H1 (cell line): ENCODE measurements around the gene PLXNA4. TPM values are rescaled to one million over a fixed set of nuclear protein-coding genes. Genes with fewer than 3 reads are reported as not detected.

Experiments
- CTCF ChIA-PET: fragments of 300-600 bp; sonication (Branson Sonifier 250); formaldehyde crosslinking; loops from one replicate; lab custom pipeline; 2021; ENCODE audit not compliant: partially characterized antibody; lab: Charles Lee
- POLR2A ChIA-PET: fragments of 300-600 bp; sonication (Branson Sonifier 250); formaldehyde crosslinking; loops from one replicate; lab custom pipeline; 2021; ENCODE audit warnings: inconsistent platforms; ENCODE audit not compliant: partially characterized antibody; lab: Charles Lee
- DNase-seq, 2 experiments: peaks; one replicate each; pipeline versions ENCODE4 v3.0.0 to v3.0.0-alpha.2; 2010 to 2022; ENCODE audit warnings: low spot score in 2 of 2, low read depth in 1 of 2, mixed read lengths in 1 of 2
- FAIRE-seq: peaks from 2 replicates; lab custom pipeline; 2011; peaks lifted over from hg19 to GRCh38; lab: Jason Lieb, UNC
- H2AFZ ChIP-seq: 2 replicates; pipeline ENCODE4 v1.8.1; 2012; ENCODE audit warnings: low read length, inconsistent platforms
- H2AK5ac ChIP-seq: 2 replicates; pipeline ENCODE4 v1.6.1; 2013; ENCODE audit warnings: low read depth, low read length
- H2BK120ac ChIP-seq: replicated peaks from 2 replicates; pipeline ENCODE3; 2013; ENCODE audit warnings: low read depth, low read length, inconsistent platforms
- H2BK12ac ChIP-seq: 2 replicates; pipeline ENCODE4 v1.6.1; 2013; ENCODE audit warnings: low read depth, low read length
- H2BK15ac ChIP-seq: 2 replicates; pipeline ENCODE4 v1.6.1; 2013; ENCODE audit warnings: low read length
- H2BK20ac ChIP-seq: 2 replicates; pipeline ENCODE4 v1.6.1; 2013; ENCODE audit warnings: low read length
- H2BK5ac ChIP-seq: 2 replicates; pipeline ENCODE4 v1.6.1; 2013; ENCODE audit warnings: low read depth, low read length
- H3K14ac ChIP-seq: 2 replicates; pipeline ENCODE4 v1.6.1; 2013; ENCODE audit warnings: inconsistent platforms; ENCODE audit not compliant: insufficient read length
- H3K18ac ChIP-seq: 2 replicates; pipeline ENCODE4 v1.6.1; 2013; ENCODE audit warnings: low read length; ENCODE audit errors: extremely low read depth
- H3K23ac ChIP-seq: 2 replicates; pipeline ENCODE4 v1.6.1; 2013; ENCODE audit warnings: inconsistent platforms; ENCODE audit not compliant: insufficient read length
- H3K23me2 ChIP-seq: 2 replicates; pipeline ENCODE4 v1.6.1; 2013; ENCODE audit warnings: low read depth, low read length
- H3K27ac ChIP-seq: 2 replicates; pipeline ENCODE4 v1.6.1; 2011; ENCODE audit warnings: low read depth, low read length, inconsistent platforms
- H3K27me3 ChIP-seq, 4 experiments: replicated peaks in 1 of 4; 1 replicate in 1 of 4; 2 replicates in 3 of 4; pipeline versions ENCODE4 v1.6.1 to v1.8.1; 2011 to 2013; ENCODE audit warnings: low read length in 3 of 4, mild to moderate bottlenecking in 3 of 4, inconsistent platforms in 2 of 4, mixed read lengths in 2 of 4, moderate library complexity in 1 of 4; ENCODE audit not compliant: control insufficient read depth in 3 of 4, insufficient read depth in 3 of 4; ENCODE audit errors: extremely low read depth in 1 of 4
- H3K36me3 ChIP-seq, 4 experiments: 2 replicates each; pipeline versions ENCODE4 v1.6.1 to v1.8.1; 2011 to 2013; ENCODE audit warnings: mild to moderate bottlenecking in 4 of 4, low read length in 3 of 4, moderate library complexity in 2 of 4, control low read depth in 1 of 4, inconsistent platforms in 1 of 4; ENCODE audit not compliant: insufficient read depth in 4 of 4, control insufficient read depth in 2 of 4
- H3K4ac ChIP-seq: replicated peaks from 2 replicates; pipeline ENCODE3; 2013; ENCODE audit warnings: low read length, low read depth, mixed read lengths, inconsistent platforms; ENCODE audit not compliant: insufficient read length
- H3K4me1 ChIP-seq, 4 experiments: replicated peaks in 1 of 4; 1 replicate in 1 of 4; 2 replicates in 3 of 4; pipeline versions ENCODE4 v1.6.1 to v1.8.1; 2011 to 2013; ENCODE audit warnings: low read length in 3 of 4, inconsistent platforms in 2 of 4, mixed read lengths in 1 of 4; ENCODE audit not compliant: insufficient read depth in 4 of 4, control insufficient read depth in 3 of 4
- H3K4me2 ChIP-seq, 2 experiments: 2 replicates each; pipeline versions ENCODE4 v1.6.1 to v1.8.1; 2011 to 2013; ENCODE audit warnings: low read depth in 2 of 2, low read length in 2 of 2, control low read depth in 1 of 2, inconsistent platforms in 1 of 2, mild to moderate bottlenecking in 1 of 2; ENCODE audit not compliant: insufficient read depth in 1 of 2
- H3K4me3 ChIP-seq, 4 experiments: fragments of 200-600, 300-600 bp in 1 of 4; sonication (generic), shearing (Covaris generic), sonication (Bioruptor Twin) in 1 of 4; 2 replicates each; pipeline versions ENCODE4 v1.5.1 to v1.8.1; 2011 to 2016; ENCODE audit warnings: low read length in 4 of 4, low read depth in 3 of 4, control low read depth in 2 of 4, inconsistent platforms in 2 of 4, mild to moderate bottlenecking in 2 of 4, mixed read lengths in 1 of 4, moderate library complexity in 1 of 4; ENCODE audit not compliant: insufficient read depth in 2 of 4; ENCODE audit errors: extremely low read depth in 1 of 4
- H3K56ac ChIP-seq: replicated peaks from 2 replicates; pipeline ENCODE3; 2013; ENCODE audit warnings: low read depth, mild to moderate bottlenecking, mixed read lengths, low read length, inconsistent platforms; ENCODE audit not compliant: insufficient read length
- H3K79me1 ChIP-seq: 2 replicates; pipeline ENCODE4 v1.6.1; 2013; ENCODE audit warnings: low read depth, low read length, control low read depth
- H3K79me2 ChIP-seq, 2 experiments: 2 replicates each; pipeline versions ENCODE4 v1.6.1 to v1.8.1; 2012 to 2013; ENCODE audit warnings: low read length in 2 of 2, mild to moderate bottlenecking in 2 of 2, inconsistent platforms in 1 of 2; ENCODE audit not compliant: insufficient read depth in 2 of 2, control insufficient read depth in 1 of 2
- H3K9ac ChIP-seq, 4 experiments: replicated peaks in 1 of 4; 1 replicate in 1 of 4; 2 replicates in 3 of 4; pipeline versions ENCODE4 v1.6.1 to v1.8.1; 2011 to 2013; ENCODE audit warnings: low read depth in 3 of 4, low read length in 3 of 4, control low read depth in 2 of 4, mild to moderate bottlenecking in 2 of 4, moderate library complexity in 2 of 4, inconsistent platforms in 1 of 4; ENCODE audit errors: extremely low read depth in 1 of 4
- H3K9me3 ChIP-seq, 2 experiments: 2 replicates each; pipeline versions ENCODE4 v1.6.1 to v1.8.1; 2012 to 2013; ENCODE audit warnings: mild to moderate bottlenecking in 2 of 2, moderate library complexity in 2 of 2, control low read depth in 1 of 2, inconsistent platforms in 1 of 2, low read depth in 1 of 2, low read length in 1 of 2, mixed read lengths in 1 of 2; ENCODE audit not compliant: insufficient read depth in 2 of 2
- H4K20me1 ChIP-seq, 2 experiments: replicated peaks in 1 of 2; 2 replicates each; pipeline versions ENCODE3 to v1.8.1; 2011 to 2013; ENCODE audit warnings: inconsistent platforms in 2 of 2, low read length in 2 of 2, mild to moderate bottlenecking in 1 of 2; ENCODE audit not compliant: insufficient read depth in 2 of 2, control insufficient read depth in 1 of 2
- H4K5ac ChIP-seq: 2 replicates; pipeline ENCODE4 v1.6.1; 2013; ENCODE audit warnings: low read length, low read depth, mixed read lengths, inconsistent platforms; ENCODE audit not compliant: insufficient read length
- H4K8ac ChIP-seq: 2 replicates; pipeline ENCODE4 v1.8.0; 2013; ENCODE audit warnings: mild to moderate bottlenecking, moderate library complexity, low read length, inconsistent platforms; ENCODE audit not compliant: insufficient read depth; ENCODE audit errors: extremely low read depth
- H4K91ac ChIP-seq: replicated peaks from 2 replicates; pipeline ENCODE3; 2013; ENCODE audit warnings: low read length, mixed read lengths, inconsistent platforms; ENCODE audit not compliant: insufficient read length
- CHD1 ChIP-seq: IDR thresholded peaks from 2 replicates; pipeline ENCODE4 v1.6.1; 2012; ENCODE audit warnings: low read depth, low read length, improper control_type of control experiment
- CREB1 ChIP-seq: IDR thresholded peaks from 2 replicates; pipeline ENCODE4 v1.6.1; 2012; ENCODE audit warnings: inconsistent platforms
- EZH2 ChIP-seq: fragments of 200-600 bp; sonication (generic); IDR thresholded peaks from 2 replicates; pipeline ENCODE4 v1.7.1; 2012; ENCODE audit warnings: low read depth, mild to moderate bottlenecking, moderate library complexity, low read length, inconsistent platforms; ENCODE audit not compliant: severe bottlenecking
- KDM1A ChIP-seq: fragments of 200-600, 300-600 bp; sonication (generic); IDR thresholded peaks from 2 replicates; pipeline ENCODE4 v1.7.1; 2016; ENCODE audit warnings: mild to moderate bottlenecking, low read length, borderline replicate concordance
- MAFK ChIP-seq: IDR thresholded peaks from 2 replicates; pipeline ENCODE4 v1.6.1; 2012; ENCODE audit warnings: low read depth, mild to moderate bottlenecking, improper control_type of control experiment, low read length
- NANOG ChIP-seq: IDR thresholded peaks from 2 replicates; pipeline ENCODE4 v1.6.1; 2011; ENCODE audit warnings: low read length, low read depth, mild to moderate bottlenecking, inconsistent platforms; ENCODE audit not compliant: insufficient read depth, poor library complexity, severe bottlenecking
- NRF1 ChIP-seq: IDR thresholded peaks from 2 replicates; pipeline ENCODE4 v1.6.1; 2011; ENCODE audit warnings: mild to moderate bottlenecking, low read depth, low read length, improper control_type of control experiment
- POLR2A ChIP-seq, 2 experiments: IDR thresholded peaks; 1 replicate in 1 of 2; 2 replicates in 1 of 2; pipeline ENCODE4 v1.6.1; 2011; ENCODE audit warnings: low read depth in 2 of 2, low read length in 2 of 2, mild to moderate bottlenecking in 2 of 2; ENCODE audit errors: control extremely low read depth in 1 of 2
- POLR2AphosphoS5 ChIP-seq: IDR thresholded peaks from 2 replicates; pipeline ENCODE4 v1.6.1; 2011; ENCODE audit warnings: low read depth, low read length
- RAD21 ChIP-seq, 2 experiments: IDR thresholded peaks in 1 of 2; conservative IDR thresholded peaks in 1 of 2; 2 replicates each; pipeline ENCODE4 v1.6.1; 2011; ENCODE audit warnings: low read depth in 2 of 2, low read length in 2 of 2, improper control_type of control experiment in 1 of 2, inconsistent platforms in 1 of 2, mild to moderate bottlenecking in 1 of 2, moderate library complexity in 1 of 2
- SP1 ChIP-seq: IDR thresholded peaks from 2 replicates; pipeline ENCODE4 v1.6.1; 2011; ENCODE audit warnings: low read depth, low read length
- SRF ChIP-seq: IDR thresholded peaks from 2 replicates; pipeline ENCODE4 v1.6.1; 2011; ENCODE audit warnings: mild to moderate bottlenecking, low read depth, low read length, moderate library complexity
- TCF12 ChIP-seq: IDR thresholded peaks from 2 replicates; pipeline ENCODE4 v1.6.1; 2011; ENCODE audit warnings: low read depth, mild to moderate bottlenecking, low read length
- WGBS, 2 experiments: shearing (Covaris generic) in 1 of 2; methylation state at CpG; one replicate each; pipeline versions ENCODE4 v1.1.6 to v1.1.7; 2013 to 2015; ENCODE audit warnings: low lambda C conversion rate in 2 of 2, mixed read lengths in 2 of 2, inconsistent platforms in 1 of 2, low coverage in 1 of 2, missing lambda C conversion rate in 1 of 2; ENCODE audit not compliant: insufficient replicate concordance in 2 of 2, insufficient coverage in 1 of 2, insufficient read length in 1 of 2; ENCODE audit errors: extremely low coverage in 1 of 2, missing lambda C conversion rate in 1 of 2; 5-methylcytosine and 5-hydroxymethylcytosine counted together
- polyA plus RNA-seq, 7 experiments: library from polyadenylated mRNA; depleted of rRNA in 3 of 7; stranded (reverse) in 5 of 7; unstranded in 2 of 7; fragments of >200 nt in 5 of 7; fragments of 200-250 nt in 2 of 7; gene quantifications; 1 replicate in 5 of 7; 2 replicates in 1 of 7; 4 replicates in 1 of 7; pipeline versions ENCODE4 v1.2.1 to v1.2.3, GENCODE V29; 2011 to 2013; ENCODE audit warnings: missing spikeins in 2 of 7, mixed read lengths in 2 of 7
- total RNA-seq: library from RNA; stranded (reverse); fragmentation: NEBNext Ultra II Directional; extraction: Animal tissue kit (Norgen Biotek cat#: 25700); gene quantifications from 2 replicates; pipeline ENCODE4 v1.2.1, GENCODE V29; 2021
- TF ChIP-seq, protein P1 (sequence below): IDR thresholded peaks from 2 replicates; pipeline ENCODE4 v1.6.1; 2011; ENCODE audit warnings: low read length, improper control_type of control experiment

PLXNA4 gene
- total and polyA plus RNA-seq, 2 of the 8 experiments (the other 6 are each of a cell fraction or from before 2014, with no cell fraction given): 0.76 to 0.79 TPM

DNA sequence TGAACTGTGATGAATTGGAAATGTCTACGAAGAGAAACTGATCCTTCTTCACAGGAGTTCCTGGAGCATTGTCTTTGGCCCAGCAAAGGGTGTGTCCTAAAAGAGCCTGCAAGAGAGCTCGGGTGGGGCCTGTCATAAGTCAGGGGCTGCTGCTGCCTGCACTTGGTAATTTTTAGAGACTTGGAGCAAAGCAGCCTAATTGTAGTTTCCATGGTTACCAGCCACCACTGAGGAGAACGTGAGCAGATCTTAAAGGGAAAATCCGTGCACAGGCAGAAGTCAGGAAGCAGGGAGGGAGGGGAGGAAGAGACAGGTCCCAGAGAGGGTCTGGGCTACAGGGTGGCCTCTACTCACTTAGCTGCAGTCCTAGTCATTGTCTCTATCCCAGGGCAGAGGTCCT lies 463.6 kb downstream of the PLXNA4 start:
- no peak for FAIRE-seq
- TF ChIP-seq MAFK (no peak), SP1 (no peak), RAD21 (IDR thresholded peaks at IDR 0.05 in 1 of 2, conservative IDR thresholded peaks at IDR 0.05 in 1 of 2; ENCODE audit: low read depth in 2 of 2, low read length in 2 of 2) (no peak), TCF12 (no peak), POLR2A (IDR thresholded peaks at IDR 0.05; ENCODE audit: control extremely low read depth in 1 of 2, low read depth in 2 of 2, low read length in 2 of 2) (no peak), NRF1 (no peak), NANOG (no peak), SRF (no peak), KDM1A (no peak), CREB1 (no peak), EZH2 (no peak), CHD1 (no peak), POLR2AphosphoS5 (no peak)
- TF ChIP-seq, protein P1, sequence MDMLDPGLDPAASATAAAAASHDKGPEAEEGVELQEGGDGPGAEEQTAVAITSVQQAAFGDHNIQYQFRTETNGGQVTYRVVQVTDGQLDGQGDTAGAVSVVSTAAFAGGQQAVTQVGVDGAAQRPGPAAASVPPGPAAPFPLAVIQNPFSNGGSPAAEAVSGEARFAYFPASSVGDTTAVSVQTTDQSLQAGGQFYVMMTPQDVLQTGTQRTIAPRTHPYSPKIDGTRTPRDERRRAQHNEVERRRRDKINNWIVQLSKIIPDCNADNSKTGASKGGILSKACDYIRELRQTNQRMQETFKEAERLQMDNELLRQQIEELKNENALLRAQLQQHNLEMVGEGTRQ: no peak

More for the DNA sequence above, 463.6 kb downstream of the PLXNA4 start:
- Histone ChIP-seq H3K18ac (no peak overlapping the region), H2BK12ac (no peak overlapping the region), H3K9ac (no peak overlapping the region), H2BK5ac (no peak overlapping the region), H3K79me2 (no peaks in the 10 kb centered on the region), H4K8ac (no peak overlapping the region), H3K27me3 (no peaks in the 10 kb centered on the region), H3K14ac (no peak overlapping the region), H2AK5ac (no peak overlapping the region), H3K56ac (no peak overlapping the region), H3K4ac (no peak overlapping the region), H3K9me3 (no peaks in the 10 kb centered on the region), H3K4me2 (no peak overlapping the region), H2AFZ (no peak overlapping the region), H3K4me3 (no peak overlapping the region), H3K36me3 (no peaks in the 10 kb centered on the region), H3K4me1 (peaks cover 4 to 8% (median 6%) of the 10 kb centered on the region in 4 experiments; a peak in 6 of 7 replicates), H3K23me2 (no peaks in the 10 kb centered on the region), H4K5ac (no peak overlapping the region), H4K20me1 (no peaks in the 10 kb centered on the region), H2BK120ac (no peak overlapping the region), H2BK15ac (no peak overlapping the region), H3K79me1 (no peaks in the 10 kb centered on the region), H4K91ac (no peak overlapping the region), H3K27ac (no peak overlapping the region), H3K23ac (no peak overlapping the region), H2BK20ac (no peak overlapping the region)
- 79% methylated on average over 4 of the region's 4 CpGs; no CpG with 5 or more reads in 1 of the 2 experiments for WGBS, 2 experiments
- ChIA-PET POLR2A (no interaction called here), CTCF (interaction anchor here (0.8 to 1.8 kb wide), 6 partner anchors 11 to 245 kb away, joined by 3 to 5 read pairs (median 4); no protein-coding TSS in a partner anchor)
- DNase-seq: no peak
